Natural killer cell (primary cell): Measurements from ENCODE around the gene PDLIM1. TPM values are rescaled to one million over a fixed set of nuclear protein-coding genes. Genes with fewer than 3 reads are reported as not detected.

Experiments
- ATAC-seq, 3 donors: fragments of 150-1000 bp in 2 of 3; fragments of 200-7000 bp in 1 of 3; cut with Tn5 transposase; 1 replicate in 1 of 3; 2 replicates in 2 of 3; pipeline ENCODE4 v1.10.0; 2021; ENCODE audit warnings: mild to moderate bottlenecking in 2 of 3, moderate library complexity in 2 of 3
- DNase-seq, 2 donors: peaks; one replicate each; pipeline versions ENCODE4 v3.0.0 to v3.0.0-alpha.2; 2013 to 2021; ENCODE audit warnings: mixed read lengths in 1 of 2
- H3K27ac ChIP-seq: one replicate; pipeline ENCODE4 v1.5.1; 2013; ENCODE audit warnings: mild to moderate bottlenecking, low read length
- H3K27me3 ChIP-seq: one replicate; pipeline ENCODE4 v1.6.1; 2013; ENCODE audit warnings: low read length; ENCODE audit not compliant: control insufficient read depth, insufficient read depth
- H3K36me3 ChIP-seq: one replicate; pipeline ENCODE4 v1.6.1; 2013; ENCODE audit warnings: low read length; ENCODE audit not compliant: control insufficient read depth, insufficient read depth
- H3K4me1 ChIP-seq: one replicate; pipeline ENCODE4 v1.6.1; 2013; ENCODE audit warnings: low read length; ENCODE audit not compliant: control insufficient read depth, insufficient read depth
- H3K4me3 ChIP-seq: one replicate; pipeline ENCODE4 v1.5.1; 2013; ENCODE audit warnings: low read length
- H3K9me3 ChIP-seq: one replicate; pipeline ENCODE4 v1.6.1; 2013; ENCODE audit warnings: low read length; ENCODE audit not compliant: control insufficient read depth, insufficient read depth
- H3K27ac Mint-ChIP-seq, 2 donors: one replicate each; pipeline ENCODE4 v1.8.0; 2022; ENCODE audit warnings: mild to moderate bottlenecking in 2 of 2, mixed read lengths in 2 of 2, moderate library complexity in 1 of 2
- H3K27me3 Mint-ChIP-seq, 2 donors: one replicate each; pipeline ENCODE4 v1.8.0; 2022; ENCODE audit warnings: low read depth in 2 of 2, mixed read lengths in 2 of 2
- H3K36me3 Mint-ChIP-seq: one replicate; pipeline ENCODE4 v1.8.0; 2022; ENCODE audit warnings: mixed read lengths
- H3K4me1 Mint-ChIP-seq, 2 donors: one replicate each; pipeline ENCODE4 v1.8.0; 2022; ENCODE audit warnings: mixed read lengths in 2 of 2
- H3K4me3 Mint-ChIP-seq: one replicate; pipeline ENCODE4 v1.8.0; 2022; ENCODE audit warnings: mild to moderate bottlenecking, moderate library complexity, mixed read lengths
- H3K9me3 Mint-ChIP-seq, 2 donors: one replicate each; pipeline ENCODE4 v1.8.0; 2022; ENCODE audit warnings: mixed read lengths in 2 of 2
- WGBS: methylation state at CpG from one replicate; pipeline ENCODE4 v1.1.7; 2013; ENCODE audit warnings: missing lambda C conversion rate; ENCODE audit not compliant: insufficient coverage; 5-methylcytosine and 5-hydroxymethylcytosine counted together
- intact Hi-C: fragments of 100-400 bp; cut with micrococcal nuclease; formaldehyde crosslinking; loops from one replicate; pipeline ENCODE4 v1.14.2; 2022
- total RNA-seq, 4 donors: library from RNA; stranded (reverse); fragments of 120-200 nt in 1 of 4; gene quantifications; one replicate each; pipeline versions ENCODE4 v1.2.3 to v1.2.4, GENCODE V29; 2013 to 2022
- TF ChIP-seq, protein P1 (sequence below): fragments of 200-600 bp; IDR thresholded peaks from one replicate; pipeline ENCODE4 v1.8.0; 2022; ENCODE audit warnings: antibody characterized with exemption

Gene PDLIM1
- total RNA-seq, 3 donors from 2014 or later (not counting 1 experiment from before 2014, with no cell fraction given): 7.1 to 25.2 (median 24.5) TPM

DNA sequence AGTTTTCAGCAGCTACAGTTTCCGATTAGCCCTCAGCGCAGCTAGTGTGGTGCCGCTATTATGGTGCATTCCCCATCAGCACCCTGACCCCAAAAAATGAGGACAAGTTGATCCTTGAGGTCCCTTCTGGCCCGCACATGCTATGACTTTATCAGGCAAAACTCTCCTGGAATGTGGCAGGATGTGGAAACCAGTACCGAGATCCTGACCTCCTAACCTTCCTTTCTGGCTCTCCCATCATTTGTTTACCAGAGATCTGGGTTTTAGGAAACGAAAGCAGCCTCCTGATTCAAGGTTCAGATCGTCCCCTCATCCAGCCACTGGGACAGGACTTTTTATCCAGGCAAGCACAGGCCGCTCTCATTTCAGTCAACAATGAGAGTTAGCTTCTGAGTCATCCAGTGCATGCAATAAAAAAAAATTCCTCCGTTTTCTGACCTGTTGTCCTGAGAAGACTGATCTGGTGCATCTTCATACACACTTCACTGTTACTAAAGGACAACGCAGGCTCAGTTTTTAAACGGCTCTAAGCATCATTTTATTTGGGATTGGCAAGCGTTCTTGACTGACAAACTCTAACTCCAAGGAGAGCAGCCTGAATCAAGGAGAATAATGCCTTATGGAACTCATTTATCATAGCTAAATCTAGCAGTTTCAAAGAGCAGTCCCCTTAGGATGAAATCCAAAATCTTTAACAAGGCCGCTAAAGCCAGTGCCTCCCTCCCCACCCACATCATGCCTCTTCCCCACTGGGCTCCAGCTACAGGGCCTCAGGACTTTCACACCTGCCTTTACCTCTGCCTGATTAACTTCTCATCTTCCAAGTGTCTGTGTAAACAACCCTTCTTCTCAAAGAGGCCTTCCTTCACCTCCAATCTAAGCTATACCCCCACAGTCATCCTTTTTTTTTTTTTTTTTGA, 17.1 kb downstream of the PDLIM1 start:
- no peak overlapping the region for H3K4me3 Mint-ChIP-seq
- Histone ChIP-seq H3K4me1 (peaks cover 6% of the 10 kb centered on the region), H3K27me3 (no peaks in the 10 kb centered on the region), H3K36me3 (peaks cover under 1% of the 10 kb centered on the region), H3K27ac (no peak overlapping the region), H3K4me3 (no peak overlapping the region), H3K9me3 (no peaks in the 10 kb centered on the region)
- WGBS: 83% methylated on average over 13 of the region's 13 CpGs
- no peaks in the 10 kb centered on the region for H3K36me3 Mint-ChIP-seq
- TF ChIP-seq, protein P1, sequence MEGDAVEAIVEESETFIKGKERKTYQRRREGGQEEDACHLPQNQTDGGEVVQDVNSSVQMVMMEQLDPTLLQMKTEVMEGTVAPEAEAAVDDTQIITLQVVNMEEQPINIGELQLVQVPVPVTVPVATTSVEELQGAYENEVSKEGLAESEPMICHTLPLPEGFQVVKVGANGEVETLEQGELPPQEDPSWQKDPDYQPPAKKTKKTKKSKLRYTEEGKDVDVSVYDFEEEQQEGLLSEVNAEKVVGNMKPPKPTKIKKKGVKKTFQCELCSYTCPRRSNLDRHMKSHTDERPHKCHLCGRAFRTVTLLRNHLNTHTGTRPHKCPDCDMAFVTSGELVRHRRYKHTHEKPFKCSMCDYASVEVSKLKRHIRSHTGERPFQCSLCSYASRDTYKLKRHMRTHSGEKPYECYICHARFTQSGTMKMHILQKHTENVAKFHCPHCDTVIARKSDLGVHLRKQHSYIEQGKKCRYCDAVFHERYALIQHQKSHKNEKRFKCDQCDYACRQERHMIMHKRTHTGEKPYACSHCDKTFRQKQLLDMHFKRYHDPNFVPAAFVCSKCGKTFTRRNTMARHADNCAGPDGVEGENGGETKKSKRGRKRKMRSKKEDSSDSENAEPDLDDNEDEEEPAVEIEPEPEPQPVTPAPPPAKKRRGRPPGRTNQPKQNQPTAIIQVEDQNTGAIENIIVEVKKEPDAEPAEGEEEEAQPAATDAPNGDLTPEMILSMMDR: no peak
- ATAC-seq: no peak
- no peaks in the 10 kb centered on the region for H3K9me3 Mint-ChIP-seq
- no peaks in the 10 kb centered on the region for H3K27me3 Mint-ChIP-seq
- intact Hi-C loops: no loop called here
- peaks cover 0 to 16% of the 10 kb centered on the region in 2 donors for H3K4me1 Mint-ChIP-seq
- H3K27ac Mint-ChIP-seq: no peak overlapping the region
- no peak for DNase-seq

DNA sequence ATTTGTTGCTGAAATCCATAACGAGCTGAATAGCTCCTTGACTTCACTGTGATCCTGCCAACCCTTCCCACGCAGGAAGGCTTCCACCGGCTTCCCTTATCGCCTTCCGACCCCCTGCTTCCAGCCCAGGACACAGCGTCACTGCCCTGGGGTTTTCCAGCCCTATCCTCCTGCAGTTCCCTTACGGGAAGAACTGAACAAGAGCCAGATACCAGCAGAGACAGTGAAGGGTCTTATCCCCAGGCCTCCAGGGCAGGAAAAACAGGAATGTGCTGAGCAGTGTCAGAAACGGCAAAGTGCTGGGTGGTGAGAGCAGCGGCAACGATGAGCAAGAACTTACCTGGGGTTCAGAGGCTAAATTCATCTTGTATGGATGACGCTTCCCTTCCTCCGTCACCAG, 22.4 kb downstream of the PDLIM1 start:
- Mint-ChIP-seq H3K4me3 (no peak overlapping the region), H3K27ac (no peak overlapping the region), H3K27me3 (no peaks in the 10 kb centered on the region), H3K9me3 (no peaks in the 10 kb centered on the region), H3K4me1 (peaks cover 4 to 5% of the 10 kb centered on the region in 2 donors), H3K36me3 (peaks cover 2% of the 10 kb centered on the region)
- peaks cover 7% of the 10 kb centered on the region for H3K36me3 ChIP-seq
- H3K27ac ChIP-seq: no peak overlapping the region
- intact Hi-C loops: no loop called here
- H3K4me3 ChIP-seq: no peak overlapping the region
- ATAC-seq (no peak), DNase-seq (no peak)
- no peaks in the 10 kb centered on the region for H3K4me1 ChIP-seq
- no peaks in the 10 kb centered on the region for H3K27me3 ChIP-seq
- no peaks in the 10 kb centered on the region for H3K9me3 ChIP-seq
- 93% methylated on average over 12 of the region's 12 CpGs for WGBS
- TF ChIP-seq, protein P1: no peak

DNA sequence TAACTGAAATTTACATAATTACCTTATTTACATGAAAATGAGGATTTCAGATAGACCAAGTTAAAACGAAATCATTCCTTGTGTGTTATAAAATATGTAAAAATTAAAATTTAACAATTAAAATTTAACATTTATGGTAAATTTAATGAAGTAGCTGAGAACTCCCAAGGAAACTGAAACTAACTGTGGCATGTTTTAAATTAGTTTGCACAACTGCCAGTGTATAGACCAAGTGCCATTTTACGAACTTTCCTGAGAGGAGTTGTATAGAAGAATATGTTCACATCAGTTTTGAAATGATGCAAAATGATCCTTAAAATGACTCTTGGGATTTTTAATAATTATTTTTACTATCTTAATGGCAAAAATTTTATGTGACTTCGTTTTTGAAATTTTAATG, 23.6 kb downstream of the PDLIM1 start:
- TF ChIP-seq, protein P1: no peak
- intact Hi-C loops: no loop called here
- peak overlapping the region in 1 of 2 donors; percentile 43 for H3K27ac Mint-ChIP-seq
- ATAC-seq: no peak
- no peak overlapping the region for H3K4me3 ChIP-seq
- H3K4me3 Mint-ChIP-seq: no peak overlapping the region
- no peaks in the 10 kb centered on the region for H3K9me3 ChIP-seq
- 100% methylated on average over 1 of the region's 3 CpGs for WGBS
- no peaks in the 10 kb centered on the region for H3K9me3 Mint-ChIP-seq
- DNase-seq: no peak
- H3K27me3 Mint-ChIP-seq: no peaks in the 10 kb centered on the region
- H3K36me3 Mint-ChIP-seq: peaks cover 6% of the 10 kb centered on the region
- no peak overlapping the region for H3K27ac ChIP-seq
- H3K27me3 ChIP-seq: no peaks in the 10 kb centered on the region
- no peaks in the 10 kb centered on the region for H3K4me1 ChIP-seq
- peaks cover 4 to 5% of the 10 kb centered on the region in 2 donors for H3K4me1 Mint-ChIP-seq
- H3K36me3 ChIP-seq: peaks cover 7% of the 10 kb centered on the region
